ENCODE measurements around the gene CTIF.
"Not testable (repeated sequence)": the region's sequence is repeated elsewhere in the genome, so short reads cannot be mapped to it uniquely, and the experiment has no call there.

Gene CTIF

DNA sequence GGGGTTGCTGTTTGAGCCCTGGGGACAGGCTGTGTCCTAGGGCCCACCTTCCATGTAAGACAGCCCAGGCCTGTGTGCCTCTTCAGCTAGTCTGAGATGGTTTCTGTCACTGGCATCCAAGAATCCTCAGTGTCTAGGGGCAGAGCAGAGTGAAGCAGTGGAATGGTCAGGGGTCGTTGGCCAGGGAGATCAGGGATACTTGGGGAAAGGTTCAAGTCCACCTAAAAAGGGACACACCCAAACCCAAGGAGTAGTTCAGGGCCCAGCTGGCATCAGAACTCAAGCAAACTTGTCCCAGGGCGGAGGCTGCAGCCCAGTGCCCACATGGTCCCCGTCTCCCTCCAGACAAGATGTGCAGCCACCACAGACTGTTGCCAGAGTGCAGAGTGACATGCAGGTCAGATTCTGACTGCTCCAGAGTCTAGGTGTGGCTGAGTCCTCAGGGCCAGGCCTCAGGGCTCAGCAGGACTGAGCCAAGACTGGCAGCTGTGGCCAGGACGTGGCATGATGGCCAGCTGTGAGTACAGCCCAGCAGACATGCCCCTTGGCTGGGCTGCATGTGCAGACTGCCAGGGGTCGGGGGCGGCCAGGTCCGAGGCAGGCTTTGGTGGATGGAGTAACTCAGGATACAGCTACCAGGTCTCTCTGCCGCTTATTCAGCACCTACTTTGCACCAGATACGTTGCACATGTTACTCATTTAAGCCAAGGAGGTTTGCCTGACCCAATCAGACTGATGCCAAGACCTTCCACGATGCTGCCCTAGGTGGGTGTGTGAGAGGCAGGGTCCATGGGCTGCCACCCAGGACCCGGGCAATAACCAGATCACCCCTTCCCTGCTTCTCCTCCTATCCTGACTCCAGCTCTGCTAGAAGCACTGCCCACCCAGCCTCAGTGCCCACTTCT is 265.4 kb downstream of the CTIF start:
- DNase-seq (ENCODE audit: low spot score), result no peak

DNA sequence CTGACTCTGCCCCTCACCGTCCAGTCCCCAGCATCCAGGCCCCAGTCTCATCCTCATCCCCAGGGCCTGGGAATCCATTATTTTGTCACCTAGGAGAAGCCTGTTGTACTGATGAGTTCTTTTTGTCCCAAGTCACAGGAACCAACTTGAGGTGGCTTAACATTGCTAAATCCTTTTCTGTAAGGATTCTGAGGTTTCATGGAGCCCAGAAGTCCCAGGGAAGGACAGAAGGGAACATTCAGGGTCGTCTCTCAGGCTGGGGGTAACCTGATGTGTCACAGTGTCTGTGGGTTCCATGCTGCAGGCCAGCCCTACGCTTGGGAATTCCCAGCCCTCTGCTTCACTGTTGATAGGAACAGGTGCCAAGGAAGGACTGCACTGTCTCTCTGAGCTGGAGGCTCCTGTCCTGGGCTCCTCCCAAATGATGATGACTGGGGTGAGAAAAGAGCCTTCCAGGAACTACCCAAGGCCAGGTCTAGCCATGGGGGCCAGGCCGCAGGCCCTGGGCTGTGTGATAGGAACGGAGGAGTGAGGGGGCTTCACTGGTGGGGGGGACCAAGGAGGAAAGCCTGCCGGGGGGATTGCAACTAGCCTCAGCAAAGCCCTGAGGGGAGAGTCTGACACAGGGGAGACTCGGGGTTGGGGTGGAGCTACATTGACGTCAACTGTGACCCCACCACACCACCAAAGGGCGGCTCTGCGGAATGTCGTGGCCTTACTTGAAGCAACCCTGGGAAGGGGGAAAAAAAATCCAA is 266.2 kb downstream of the CTIF start:
- no peak for DNase-seq (ENCODE audit: low spot score)

DNA sequence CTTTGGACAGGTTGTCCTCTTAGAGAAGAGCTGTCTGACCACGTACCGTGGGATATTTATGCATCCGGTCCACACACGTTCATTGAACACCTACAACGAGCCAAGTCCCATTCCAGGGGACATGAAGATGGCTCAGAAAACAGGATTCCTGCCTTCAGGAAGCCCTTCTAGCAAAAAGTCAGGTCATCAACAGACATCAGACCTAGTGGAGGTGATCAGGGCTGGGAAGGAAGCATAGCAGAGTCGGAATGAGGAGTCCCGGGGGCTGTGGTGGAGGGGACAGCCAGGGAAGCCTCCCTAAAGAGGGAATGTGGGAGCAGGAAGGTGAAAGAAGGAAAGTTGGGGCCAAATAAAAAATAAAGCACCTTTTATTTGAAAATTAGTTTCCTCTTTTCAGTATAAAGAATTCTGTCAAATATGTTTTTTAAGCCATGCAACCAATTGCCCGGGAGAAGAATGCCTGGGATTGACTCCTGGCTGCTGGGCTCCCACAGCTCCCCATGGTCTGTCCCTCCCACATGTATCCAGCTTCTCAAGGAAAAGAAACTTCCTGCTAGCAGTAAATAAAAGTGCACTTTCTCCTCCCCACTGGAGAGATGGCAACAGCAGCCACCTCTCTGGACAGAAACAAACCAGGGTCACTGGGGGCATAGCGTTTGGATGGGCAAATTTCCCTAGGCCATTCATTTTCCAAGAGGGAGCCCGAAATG is 267.1 kb downstream of the CTIF start:
- no peak for DNase-seq (ENCODE audit: low spot score)

DNA sequence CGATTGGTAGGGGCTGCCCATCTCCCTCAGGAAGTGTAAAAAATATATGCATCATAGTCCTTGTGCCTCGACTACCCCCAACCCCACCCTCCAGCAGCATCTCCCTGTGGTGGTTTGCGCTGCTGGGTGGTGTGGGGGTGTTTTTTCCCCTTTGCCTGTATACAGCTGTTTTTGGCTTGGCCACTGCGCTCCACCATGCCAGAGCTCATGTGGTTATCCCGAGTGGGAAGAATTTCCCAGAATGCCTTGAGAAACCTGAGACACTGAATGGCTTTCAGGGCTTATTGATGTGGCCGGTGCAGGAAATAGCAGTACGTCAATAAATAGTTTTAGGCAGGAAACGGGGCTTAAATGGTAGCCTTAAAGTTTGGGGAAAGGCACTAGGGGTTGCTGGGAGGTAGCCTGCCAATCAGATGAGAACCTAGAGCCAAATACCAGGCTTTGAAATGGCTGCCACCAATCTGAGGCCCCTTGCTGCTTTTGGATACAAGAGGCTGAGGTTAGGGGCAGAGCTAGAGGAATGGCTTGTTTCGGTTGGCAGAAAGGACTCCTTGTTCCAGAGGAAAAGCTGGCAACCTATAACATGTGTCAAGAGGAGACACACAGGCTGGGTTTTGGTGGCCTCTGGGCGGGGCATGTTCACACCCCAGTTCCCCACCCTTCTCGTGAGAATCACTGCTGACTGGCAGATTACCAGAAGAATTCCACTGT is 267.9 kb downstream of the CTIF start:
- DNase-seq (ENCODE audit: low spot score), result no peak

DNA sequence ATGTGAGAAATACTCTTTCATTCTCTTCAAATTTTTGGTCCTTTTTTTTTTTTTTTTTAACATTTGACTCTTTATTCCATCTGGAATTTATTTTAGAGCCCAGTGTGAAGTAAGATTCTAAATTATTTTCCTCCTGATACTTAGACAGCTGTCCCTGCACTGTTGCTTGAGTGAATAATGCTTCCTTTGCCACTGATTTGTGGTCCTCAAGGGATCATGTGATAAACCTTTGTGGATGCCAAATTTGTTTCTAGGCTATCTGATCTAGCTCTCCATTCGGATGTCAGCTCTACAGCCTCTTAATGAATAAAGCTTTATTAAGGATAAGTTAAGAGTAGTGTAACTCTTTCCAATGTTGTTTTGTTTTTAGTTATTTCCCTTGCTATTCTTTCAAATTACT is 269.6 kb downstream of the CTIF start:
- DNase-seq (ENCODE audit: low spot score), result no peak

DNA sequence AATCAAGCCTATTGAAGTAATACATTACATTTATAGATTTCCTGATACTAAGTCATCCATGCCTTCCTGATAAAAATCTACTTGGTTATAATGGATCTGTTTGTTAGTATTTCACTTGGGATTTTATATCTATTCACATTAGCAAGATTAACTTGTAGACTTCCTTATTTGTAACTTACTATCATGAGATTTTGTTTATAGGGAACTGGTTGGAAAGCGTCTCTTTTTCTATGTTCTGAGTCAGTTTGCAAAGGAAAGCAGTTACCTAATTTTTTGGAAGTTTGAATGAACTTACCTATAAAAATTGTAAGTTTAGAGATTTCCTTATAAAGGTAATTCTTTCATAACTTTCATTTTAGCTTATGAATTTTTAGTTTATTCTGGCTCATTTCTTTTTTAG is 270.5 kb downstream of the CTIF start:
- DNase-seq (ENCODE audit: low spot score), result no peak

DNA sequence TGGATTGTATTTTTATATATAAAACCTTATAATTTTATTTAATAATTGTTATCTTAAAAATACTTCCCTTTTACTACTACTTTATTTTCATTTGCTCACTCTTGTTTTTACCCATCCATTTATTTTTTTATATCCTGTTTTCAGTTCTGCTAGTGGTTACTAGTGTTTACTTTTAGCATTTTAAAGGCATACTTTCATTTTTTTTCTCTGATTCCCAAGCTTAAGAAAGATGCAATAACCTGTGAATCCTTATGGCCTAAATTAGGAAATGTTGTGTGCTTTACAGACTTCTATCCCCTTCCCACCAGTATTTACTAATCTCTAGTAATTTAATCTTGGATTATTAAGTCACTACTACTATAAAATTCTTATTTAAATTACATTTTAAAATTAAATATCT is 272.0 kb downstream of the CTIF start:
- DNase-seq (ENCODE audit: low spot score), result no peak

DNA sequence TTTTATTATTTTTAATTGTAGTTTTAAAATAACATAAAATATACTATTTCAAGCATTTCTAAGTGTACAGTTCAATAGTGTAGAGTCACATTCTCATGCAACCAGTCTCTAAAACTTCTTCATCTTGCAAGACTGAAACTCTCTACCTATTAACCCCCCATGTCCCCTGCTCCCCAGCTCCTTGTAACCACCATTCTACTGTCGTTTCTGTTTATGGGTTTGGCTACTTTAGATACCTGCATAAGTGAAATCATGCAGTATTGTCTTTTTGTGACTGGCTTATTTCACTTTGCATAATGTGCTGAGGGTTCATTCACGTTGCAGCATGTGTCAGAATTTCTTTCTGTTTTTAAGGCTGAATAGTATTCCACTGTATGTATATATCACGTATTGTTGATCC is 272.6 kb downstream of the CTIF start:
- no peak for DNase-seq (ENCODE audit: low spot score)

DNA sequence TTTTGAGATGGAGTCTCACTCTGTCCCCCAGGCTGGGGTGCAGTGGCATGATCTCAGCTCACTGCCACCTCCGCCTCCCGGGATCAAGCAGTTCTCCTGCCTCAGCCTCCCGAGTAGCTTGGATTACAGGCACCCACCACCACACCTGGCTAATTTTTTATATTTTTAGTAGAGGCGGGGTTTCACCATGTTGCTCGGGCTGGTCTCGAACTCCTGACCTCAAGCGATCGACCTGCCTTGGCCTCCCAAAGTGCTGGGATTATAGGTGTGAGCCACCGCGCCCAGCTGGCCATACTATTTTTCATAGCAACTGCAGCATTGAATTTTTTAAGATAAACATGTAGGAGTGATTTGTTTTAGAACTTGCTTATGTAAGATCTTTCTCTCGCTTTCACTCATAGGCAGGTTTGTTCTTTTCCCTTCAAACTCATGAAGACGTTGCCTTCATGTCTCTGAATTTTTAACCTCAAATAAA is 273.2 kb downstream of the CTIF start:
- DNase-seq (ENCODE audit: low spot score), result not testable (repeated sequence)

DNA sequence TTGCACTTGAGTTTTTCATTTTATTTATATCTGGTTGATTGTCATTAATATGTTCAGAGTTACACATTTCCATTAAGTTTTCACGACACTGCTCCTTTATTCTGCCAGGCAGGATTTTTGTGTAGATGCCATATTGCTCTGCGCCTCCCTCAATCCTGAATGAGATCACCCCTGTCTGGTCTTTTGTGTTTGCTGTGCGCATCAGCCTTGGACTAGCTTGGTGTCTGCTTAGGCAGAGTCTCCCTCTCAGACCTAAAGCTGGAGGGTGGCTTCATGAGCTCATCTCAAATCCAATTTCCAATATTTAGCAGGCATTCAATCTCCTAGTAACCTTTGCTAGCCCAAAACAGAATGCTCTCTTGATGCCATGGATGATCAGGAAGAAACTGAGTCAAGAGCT is 274.5 kb downstream of the CTIF start:
- no peak for DNase-seq (ENCODE audit: low spot score)

DNA sequence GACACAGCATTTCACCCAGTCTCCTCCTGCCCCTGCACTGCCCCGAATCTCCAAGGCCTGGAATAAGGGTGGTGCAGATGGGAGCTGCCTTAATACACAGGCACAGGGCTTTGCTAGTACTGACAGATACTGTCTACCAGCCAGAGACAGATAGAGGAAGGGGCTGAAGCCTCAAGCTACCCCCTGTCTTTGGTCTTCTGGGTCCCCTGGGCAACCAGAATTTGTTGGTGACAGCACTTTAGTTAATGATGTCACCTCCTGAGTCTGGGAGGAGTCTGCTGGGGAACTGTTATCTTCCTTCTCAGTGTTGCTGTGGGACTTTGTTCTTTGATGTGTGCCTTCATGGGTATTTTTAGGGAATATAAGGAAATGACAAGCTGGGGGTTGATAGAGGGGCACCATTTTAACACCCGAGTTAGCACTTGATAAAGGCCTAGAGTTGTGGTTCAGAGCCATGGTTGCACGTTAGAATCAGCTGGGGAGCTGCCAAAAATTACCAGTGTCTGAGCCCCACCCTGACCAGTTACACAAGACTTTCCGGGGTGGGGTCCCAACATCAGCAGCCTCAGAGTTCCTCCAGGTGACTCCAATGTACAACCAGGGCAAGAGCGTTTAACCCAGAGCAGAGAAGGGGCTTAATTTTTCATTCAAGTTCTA is 275.1 kb downstream of the CTIF start:
- no peak for DNase-seq (ENCODE audit: low spot score)

DNA sequence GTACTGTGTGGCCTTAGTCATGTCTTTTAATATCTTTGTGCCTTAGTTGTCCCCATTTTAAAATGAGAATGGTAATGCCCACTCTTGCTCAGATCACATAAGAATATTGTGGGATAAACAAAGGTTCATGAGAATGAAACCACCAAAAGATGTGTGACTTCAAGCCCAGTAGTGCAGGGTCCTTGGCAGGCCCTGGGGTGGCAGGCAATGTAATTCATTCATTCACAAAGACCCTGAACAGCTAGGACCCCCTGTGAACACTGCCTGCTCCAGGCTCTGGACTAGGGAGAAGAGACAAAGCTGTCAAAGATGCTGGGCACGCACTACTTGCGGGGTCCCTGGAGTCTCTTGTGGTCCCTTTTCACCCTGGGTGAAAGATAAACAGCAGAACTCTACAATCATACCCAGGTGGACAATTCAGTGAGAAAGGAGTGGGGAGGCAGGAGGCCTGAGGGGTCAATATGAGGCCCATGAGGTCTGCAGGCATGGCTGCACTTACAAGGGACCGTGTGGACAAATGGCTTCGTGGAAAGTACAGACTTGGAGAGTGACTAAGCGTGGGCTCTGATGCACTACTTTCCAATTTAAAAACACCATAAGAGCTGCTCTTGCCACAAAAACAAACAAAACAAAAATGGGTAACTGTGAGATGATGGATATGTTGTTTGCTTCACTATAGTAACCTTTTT is 275.8 kb downstream of the CTIF start:
- no peak for DNase-seq (ENCODE audit: low spot score)

DNA sequence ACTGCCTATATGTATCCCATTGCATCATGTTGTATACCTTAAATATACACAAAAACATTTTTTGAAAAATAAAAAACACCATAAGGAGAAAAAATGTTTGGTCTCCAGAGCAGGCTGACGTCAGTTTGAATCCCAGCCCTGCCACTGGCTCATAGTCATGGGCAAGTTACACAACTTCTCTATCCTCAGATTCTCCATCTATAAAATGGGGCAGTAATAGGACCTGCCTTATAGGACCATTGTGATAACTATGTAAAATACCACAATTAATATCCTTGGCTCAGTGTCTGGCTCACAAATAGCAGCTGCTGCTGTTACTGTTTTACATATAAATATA is 276.3 kb downstream of the CTIF start:
- no peak for DNase-seq (ENCODE audit: low spot score)

DNA sequence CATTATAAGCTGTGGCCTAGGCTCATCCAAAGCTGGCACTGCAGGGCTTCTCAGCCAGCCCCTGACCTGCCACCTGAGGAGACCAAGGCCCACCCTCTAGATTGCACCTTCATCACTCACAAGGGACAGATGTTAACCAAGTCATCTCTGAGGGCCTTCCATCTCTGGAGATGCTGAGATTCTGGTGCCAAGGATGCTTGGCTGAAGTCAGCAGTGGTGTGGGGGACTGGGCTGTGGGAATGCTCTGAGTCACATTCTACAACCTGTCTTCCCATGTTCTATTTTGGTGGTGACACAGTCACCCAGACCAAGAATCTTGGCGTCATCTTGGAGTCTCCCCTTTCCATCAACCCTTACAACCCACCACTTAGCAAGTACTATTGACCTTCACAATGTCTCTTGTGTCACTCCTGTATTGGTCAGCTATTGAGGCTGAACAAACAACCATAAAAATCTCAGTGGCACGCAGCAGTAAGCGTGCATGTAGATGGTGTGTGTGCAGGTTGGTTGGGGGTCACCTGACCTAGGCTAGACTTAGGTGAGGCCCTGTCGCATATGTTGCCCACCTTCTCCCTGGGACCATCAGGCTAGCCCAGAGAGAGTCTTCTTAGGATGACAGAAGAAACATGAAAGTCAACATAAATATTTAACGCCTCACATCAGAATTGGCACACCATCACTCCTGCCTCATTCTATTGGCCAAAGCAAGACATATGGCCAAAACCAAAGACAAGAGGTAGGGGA is 276.9 kb downstream of the CTIF start:
- DNase-seq (ENCODE audit: low spot score), result peak; percentile 54

DNA sequence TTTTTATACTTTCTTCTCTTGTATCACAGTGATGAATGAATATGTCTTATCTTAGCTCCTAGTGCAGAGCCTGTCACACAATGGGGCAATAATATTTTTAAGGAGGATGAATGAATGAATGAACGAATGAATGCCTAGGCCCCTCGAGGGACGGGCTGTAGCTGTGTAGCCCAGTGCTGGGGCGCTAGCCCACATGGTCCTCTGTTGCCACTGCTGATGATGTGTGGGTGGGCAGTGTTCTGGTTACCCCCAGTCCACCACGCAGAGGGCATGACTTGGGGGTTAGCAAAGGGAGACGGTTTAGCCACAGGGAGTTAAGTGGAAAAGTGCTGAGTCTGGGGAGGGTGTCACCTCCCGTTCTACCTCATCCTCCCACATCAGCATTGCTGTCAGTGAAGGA is 277.7 kb downstream of the CTIF start:
- DNase-seq (ENCODE audit: low spot score), result no peak

DNA sequence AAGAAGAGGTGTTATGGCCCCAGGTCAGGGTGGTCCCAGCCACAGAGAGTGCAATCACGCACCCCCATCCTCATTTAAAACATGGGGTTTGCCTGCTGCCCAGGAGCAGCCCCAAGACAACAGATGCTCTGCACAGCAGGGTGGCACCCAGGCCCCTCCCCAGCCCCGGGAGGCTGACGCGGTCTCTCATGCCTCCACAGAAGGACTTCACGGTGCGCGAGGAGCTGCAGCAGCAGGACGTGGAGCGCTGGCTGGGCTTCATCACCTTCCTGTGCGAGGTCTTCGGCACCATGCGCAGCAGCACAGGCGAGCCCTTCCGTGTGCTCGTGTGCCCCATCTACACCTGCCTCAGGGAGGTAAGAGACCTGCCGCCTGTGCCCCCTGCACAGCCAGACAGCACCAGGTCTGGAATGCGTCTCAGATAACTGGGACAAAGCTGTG is 278.2 kb downstream of the CTIF start:
- DNase-seq (ENCODE audit: low spot score), result no peak

DNA sequence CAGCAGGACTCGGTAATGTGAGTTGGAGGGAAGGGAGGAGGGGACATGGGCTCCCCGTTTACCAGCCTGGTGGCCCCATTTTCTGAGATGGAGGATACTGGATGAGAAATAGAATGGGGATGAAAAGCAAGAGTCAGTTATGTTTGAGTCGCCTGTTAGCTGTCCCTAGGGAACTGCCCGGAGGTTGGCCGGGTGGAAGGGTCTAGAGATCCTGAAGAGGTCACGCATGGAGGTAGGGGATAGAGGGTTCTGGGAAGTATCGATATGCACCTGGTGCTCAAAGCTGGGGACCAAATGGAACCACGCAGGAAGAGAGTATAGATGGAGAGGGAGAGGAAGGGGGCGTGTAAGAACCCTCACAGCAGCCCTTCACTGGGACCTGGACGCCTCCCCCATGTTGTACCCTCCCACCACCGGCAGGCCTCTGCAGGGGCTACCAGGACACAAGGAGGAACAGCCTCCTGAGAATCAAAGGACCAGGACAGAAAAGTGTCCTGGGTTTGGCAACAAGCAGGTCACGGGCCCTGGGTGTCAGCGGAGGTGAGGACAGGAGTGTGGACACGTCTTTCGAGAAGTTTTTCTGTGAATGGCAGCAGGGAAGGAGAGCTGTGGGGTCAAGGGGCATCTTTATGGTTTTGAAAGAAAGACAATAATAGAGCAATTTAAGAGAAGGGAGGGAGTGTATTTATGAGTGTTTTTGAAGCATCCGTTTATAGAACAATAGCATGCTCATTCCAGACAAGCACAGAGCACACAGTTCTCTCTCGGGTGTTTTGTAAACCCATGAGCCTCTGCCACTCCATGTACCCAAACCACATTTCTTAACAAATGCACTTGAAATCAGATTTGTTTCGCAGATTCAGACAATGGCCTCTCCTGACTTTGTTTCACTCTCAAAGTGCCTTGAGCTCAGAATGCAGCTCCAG is 279.8 kb downstream of the CTIF start:
- no peak for DNase-seq (ENCODE audit: low spot score)

DNA sequence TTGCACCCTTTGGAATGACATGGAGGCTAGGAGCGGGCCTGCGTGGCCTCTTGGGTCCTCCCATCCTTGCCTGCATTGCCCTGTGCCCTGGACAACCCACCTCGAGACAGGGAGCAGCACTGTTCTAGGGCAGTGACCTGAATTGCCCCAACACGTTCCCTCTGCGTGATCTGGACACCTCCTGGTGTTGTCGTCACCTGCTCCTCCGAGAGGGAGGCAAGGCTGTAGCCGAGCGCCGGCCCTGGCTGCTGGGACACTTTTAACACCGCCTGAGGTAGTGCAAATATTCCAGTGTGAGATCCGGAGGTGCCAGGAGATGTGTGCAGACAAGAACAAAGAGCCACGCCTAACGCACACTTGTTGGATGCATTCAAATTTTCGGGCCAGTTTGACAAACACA is 280.4 kb downstream of the CTIF start:
- DNase-seq (ENCODE audit: low spot score), result no peak

Data from hepatic stellate cell (primary cell).